ENCODE measurements around the gene FBXL2. TPM values are rescaled to one million over a fixed set of nuclear protein-coding genes. Genes with fewer than 3 reads are reported as not detected.
A peak's percentile ranks its signal among the peaks of the same experiment; 100 is the strongest.

FBXL2 gene
- polyA plus RNA-seq, 3 donors: 24.6 to 35.2 (median 32.1) TPM

GRCh38 chr3:33364531-33365128 lies 87.4 kb downstream of the FBXL2 start:
- DNase-seq (ENCODE audit: extremely low read depth in 1 of 11, low read depth in 9 of 11, low spot score in 4 of 11): no peak

GRCh38 chr3:33372218-33373081 lies 95.2 kb downstream of the FBXL2 start:
- peak in 10 of 11 donors; percentile 9 to 48 (median 32) for DNase-seq (ENCODE audit: extremely low read depth in 1 of 11, low read depth in 9 of 11, low spot score in 4 of 11)

GRCh38 chr3:33373082-33373437 lies 95.8 kb downstream of the FBXL2 start:
- DNase-seq (ENCODE audit: extremely low read depth in 1 of 11, low read depth in 9 of 11, low spot score in 4 of 11): no peak

GRCh38 chr3:33377489-33377888 lies 100.2 kb downstream of the FBXL2 start:
- DNase-seq (ENCODE audit: extremely low read depth in 1 of 11, low read depth in 9 of 11, low spot score in 4 of 11): no peak

GRCh38 chr3:33377931-33378330 lies 100.7 kb downstream of the FBXL2 start:
- DNase-seq (ENCODE audit: extremely low read depth in 1 of 11, low read depth in 9 of 11, low spot score in 4 of 11): no peak

GRCh38 chr3:33380653-33381052 lies 103.4 kb downstream of the FBXL2 start:
- peak in 1 of 11 donors; percentile 1 for DNase-seq (ENCODE audit: extremely low read depth in 1 of 11, low read depth in 9 of 11, low spot score in 4 of 11)

- no peak for DNase-seq (ENCODE audit: extremely low read depth in 1 of 11, low read depth in 9 of 11, low spot score in 4 of 11)
Observed at GRCh38 chr3:33383951-33384350, 106.7 kb downstream of the FBXL2 start.

- no peak for DNase-seq (ENCODE audit: extremely low read depth in 1 of 11, low read depth in 9 of 11, low spot score in 4 of 11)
Observed at GRCh38 chr3:33385423-33385822, 108.2 kb downstream of the FBXL2 start.

- DNase-seq (ENCODE audit: extremely low read depth in 1 of 11, low read depth in 9 of 11, low spot score in 4 of 11): no peak
Observed at GRCh38 chr3:33386631-33387030, 109.4 kb downstream of the FBXL2 start.

- DNase-seq (ENCODE audit: extremely low read depth in 1 of 11, low read depth in 9 of 11, low spot score in 4 of 11): no peak
Observed at GRCh38 chr3:33388374-33389100, 111.3 kb downstream of the FBXL2 start.

- no peak for DNase-seq (ENCODE audit: extremely low read depth in 1 of 11, low read depth in 9 of 11, low spot score in 4 of 11)
Observed at GRCh38 chr3:33389908-33390307, 112.7 kb downstream of the FBXL2 start.

GRCh38 chr3:33391255-33391995 lies 114.2 kb downstream of the FBXL2 start:
- DNase-seq (ENCODE audit: extremely low read depth in 1 of 11, low read depth in 9 of 11, low spot score in 4 of 11): no peak

GRCh38 chr3:33392144-33392543 lies 114.9 kb downstream of the FBXL2 start:
- no peak for DNase-seq (ENCODE audit: extremely low read depth in 1 of 11, low read depth in 9 of 11, low spot score in 4 of 11)

- DNase-seq (ENCODE audit: extremely low read depth in 1 of 11, low read depth in 9 of 11, low spot score in 4 of 11): no peak
Observed at GRCh38 chr3:33392703-33393125, 115.5 kb downstream of the FBXL2 start.

GRCh38 chr3:33394403-33395054 lies 117.3 kb downstream of the FBXL2 start:
- no peak for DNase-seq (ENCODE audit: extremely low read depth in 1 of 11, low read depth in 9 of 11, low spot score in 4 of 11)

- DNase-seq (ENCODE audit: extremely low read depth in 1 of 11, low read depth in 9 of 11, low spot score in 4 of 11): no peak
Observed at GRCh38 chr3:33395900-33396299, 118.7 kb downstream of the FBXL2 start.

- DNase-seq (ENCODE audit: extremely low read depth in 1 of 11, low read depth in 9 of 11, low spot score in 4 of 11): no peak
Observed at GRCh38 chr3:33398410-33398809, 121.2 kb downstream of the FBXL2 start.

- DNase-seq (ENCODE audit: extremely low read depth in 1 of 11, low read depth in 9 of 11, low spot score in 4 of 11): no peak
Observed at GRCh38 chr3:33401781-33402180, 124.5 kb downstream of the FBXL2 start.

- DNase-seq (ENCODE audit: extremely low read depth in 1 of 11, low read depth in 9 of 11, low spot score in 4 of 11): no peak
Observed at GRCh38 chr3:33402936-33403335, 125.7 kb downstream of the FBXL2 start.
